ENCODE measurements around the gene HMCN2.

HMCN2 gene

GRCh38 chr9:130298662-130299279 lies 33.2 kb downstream of the HMCN2 start:
- no peak for TF ChIP-seq CTCF (conservative IDR thresholded peaks at IDR 0.05; ENCODE audit: low read depth, low read length)
- no peak overlapping the region for H3K4me3 ChIP-seq (ENCODE audit: low read length)
- DNase-seq (ENCODE audit: low read depth), result no peak

- H3K4me3 ChIP-seq (ENCODE audit: low read length), result no peak overlapping the region
- DNase-seq (ENCODE audit: low read depth), result no peak
- TF ChIP-seq CTCF (conservative IDR thresholded peaks at IDR 0.05; ENCODE audit: low read depth, low read length), result no peak
Measured at GRCh38 chr9:130299785-130300615, 34.4 kb downstream of the HMCN2 start.

- no peak overlapping the region for H3K4me3 ChIP-seq (ENCODE audit: low read length)
- DNase-seq (ENCODE audit: low read depth), result no peak
- no peak for TF ChIP-seq CTCF (conservative IDR thresholded peaks at IDR 0.05; ENCODE audit: low read depth, low read length)
Measured at GRCh38 chr9:130300739-130301138, 35.2 kb downstream of the HMCN2 start.

GRCh38 chr9:130301483-130302286 lies 36.1 kb downstream of the HMCN2 start:
- DNase-seq (ENCODE audit: low read depth), result no peak
- no peak overlapping the region for H3K4me3 ChIP-seq (ENCODE audit: low read length)
- no peak for TF ChIP-seq CTCF (conservative IDR thresholded peaks at IDR 0.05; ENCODE audit: low read depth, low read length)

GRCh38 chr9:130302785-130303612 lies 37.4 kb downstream of the HMCN2 start:
- no peak for TF ChIP-seq CTCF (conservative IDR thresholded peaks at IDR 0.05; ENCODE audit: low read depth, low read length)
- no peak for DNase-seq (ENCODE audit: low read depth)
- H3K4me3 ChIP-seq (ENCODE audit: low read length), result no peak overlapping the region

GRCh38 chr9:130303613-130304055 lies 38.1 kb downstream of the HMCN2 start:
- no peak for TF ChIP-seq CTCF (conservative IDR thresholded peaks at IDR 0.05; ENCODE audit: low read depth, low read length)
- H3K4me3 ChIP-seq (ENCODE audit: low read length), result no peak overlapping the region
- no peak for DNase-seq (ENCODE audit: low read depth)

All from retinal pigment epithelial cell (primary cell).